PFSK-1 (cell line): ENCODE data around the gene OR6C65.

Experiments used
- FOXP2 ChIP-seq: optimal IDR thresholded peaks from 2 replicates; pipeline ENCODE3; 2011; ENCODE audit warnings: borderline replicate concordance, control low read depth, inconsistent platforms; ENCODE audit not compliant: insufficient read depth; ENCODE audit errors: extremely low read length, extremely low read depth
- POLR2AphosphoS5 ChIP-seq: IDR thresholded peaks from 2 replicates; pipeline ENCODE4 v1.6.1; 2012; ENCODE audit warnings: low read depth, mild to moderate bottlenecking, control low read depth, low read length, moderate library complexity
- REST ChIP-seq, 2 experiments: IDR thresholded peaks; 2 replicates each; pipeline versions ENCODE4 v1.6.1 to v1.8.0; 2011 to 2012; ENCODE audit warnings: low read depth in 2 of 2, low read length in 2 of 2, control low read depth in 1 of 2, inconsistent platforms in 1 of 2, mild to moderate bottlenecking in 1 of 2, moderate library complexity in 1 of 2; ENCODE audit not compliant: insufficient read depth in 1 of 2
- SIN3A ChIP-seq: IDR thresholded peaks from 2 replicates; pipeline ENCODE4 v1.6.1; 2012; ENCODE audit warnings: mild to moderate bottlenecking, low read length, moderate library complexity, borderline replicate concordance; ENCODE audit not compliant: insufficient read depth
- TAF1 ChIP-seq: IDR thresholded peaks from 2 replicates; pipeline ENCODE4 v1.6.1; 2012; ENCODE audit warnings: low read length, control low read depth, borderline replicate concordance; ENCODE audit not compliant: insufficient read depth

OR6C65 gene

GRCh38 chr12:55392032-55392795 lies 8.1 kb upstream of the OR6C65 start:
- TF ChIP-seq FOXP2, result no peak
- TF ChIP-seq POLR2AphosphoS5, result no peak
- no peak for TF ChIP-seq REST (IDR thresholded peaks at IDR 0.05; ENCODE audit: insufficient read depth in 1 of 2, low read depth in 2 of 2, low read length in 2 of 2)
- no peak for TF ChIP-seq TAF1
- TF ChIP-seq SIN3A, result no peak

GRCh38 chr12:55396326-55396725 lies 4.0 kb upstream of the OR6C65 start:
- TF ChIP-seq POLR2AphosphoS5 (no peak), FOXP2 (no peak), REST (IDR thresholded peaks at IDR 0.05; ENCODE audit: insufficient read depth in 1 of 2, low read depth in 2 of 2, low read length in 2 of 2) (no peak), SIN3A (no peak), TAF1 (no peak)

GRCh38 chr12:55407866-55408265 lies 7.5 kb downstream of the OR6C65 start:
- no peak for TF ChIP-seq TAF1
- TF ChIP-seq SIN3A, result no peak
- TF ChIP-seq REST (IDR thresholded peaks at IDR 0.05; ENCODE audit: insufficient read depth in 1 of 2, low read depth in 2 of 2, low read length in 2 of 2), result no peak
- no peak for TF ChIP-seq FOXP2
- no peak for TF ChIP-seq POLR2AphosphoS5

GRCh38 chr12:55416961-55417360 lies 16.6 kb downstream of the OR6C65 start:
- TF ChIP-seq POLR2AphosphoS5 (no peak), FOXP2 (no peak), TAF1 (no peak), SIN3A (no peak), REST (IDR thresholded peaks at IDR 0.05; ENCODE audit: insufficient read depth in 1 of 2, low read depth in 2 of 2, low read length in 2 of 2) (no peak)
